ENCODE data around the gene SLFNL1.

SLFNL1 gene

GRCh38 chr1:41019353-41019745 is 2.2 kb downstream of the SLFNL1 start:
- no peak for DNase-seq

- no peak for DNase-seq
Observed at GRCh38 chr1:41018018-41018410, 3.5 kb downstream of the SLFNL1 start.

GRCh38 chr1:41017141-41018017 is 4.1 kb downstream of the SLFNL1 start:
- DNase-seq, result no peak

GRCh38 chr1:41015897-41016470 is 5.5 kb downstream of the SLFNL1 start:
- no peak for DNase-seq

- DNase-seq, result no peak
Observed at GRCh38 chr1:41015281-41015896, 6.1 kb downstream of the SLFNL1 start.

- no peak for DNase-seq
Observed at GRCh38 chr1:41014871-41015270, 6.7 kb downstream of the SLFNL1 start.

- DNase-seq, result no peak
Observed at GRCh38 chr1:41013796-41014195, 7.7 kb downstream of the SLFNL1 start.

- no peak for DNase-seq
Observed at GRCh38 chr1:41013024-41013423, 8.5 kb downstream of the SLFNL1 start.

GRCh38 chr1:41010345-41010744 is 11.2 kb downstream of the SLFNL1 start:
- no peak for DNase-seq

- DNase-seq, result no peak
Observed at GRCh38 chr1:41009466-41009865, 12.1 kb downstream of the SLFNL1 start.

- no peak for DNase-seq
Observed at GRCh38 chr1:41006942-41007865, 14.3 kb downstream of the SLFNL1 start.

- no peak for DNase-seq
Observed at GRCh38 chr1:41005876-41006275, 15.6 kb downstream of the SLFNL1 start.

- peak; percentile 34 for DNase-seq
Observed at GRCh38 chr1:41003640-41004220, 17.8 kb downstream of the SLFNL1 start.

GRCh38 chr1:41003127-41003639 is 18.3 kb downstream of the SLFNL1 start:
- no peak for DNase-seq

- DNase-seq, result no peak
Observed at GRCh38 chr1:40998668-40999067, 22.9 kb downstream of the SLFNL1 start.

- no peak for DNase-seq
Observed at GRCh38 chr1:40997096-40997495, 24.4 kb downstream of the SLFNL1 start.

GRCh38 chr1:40989066-40989465 is 32.5 kb downstream of the SLFNL1 start:
- DNase-seq, result no peak

GRCh38 chr1:40988280-40988679 is 33.2 kb downstream of the SLFNL1 start:
- DNase-seq, result no peak

GRCh38 chr1:40987439-40988276 is 33.9 kb downstream of the SLFNL1 start:
- no peak for DNase-seq

- DNase-seq, result no peak
Observed at GRCh38 chr1:40986956-40987355, 34.6 kb downstream of the SLFNL1 start.

GRCh38 chr1:40986328-40986783 is 35.2 kb downstream of the SLFNL1 start:
- no peak for DNase-seq

Data from NCI-H1105 treated with DMSO at 0.1 percent for 48 hours (cell line).